Measurements from ENCODE around the gene PPARD.
"Not testable (repeated sequence)": the region's sequence is repeated elsewhere in the genome, so short reads cannot be mapped to it uniquely, and the experiment has no call there.

The PPARD gene

DNA sequence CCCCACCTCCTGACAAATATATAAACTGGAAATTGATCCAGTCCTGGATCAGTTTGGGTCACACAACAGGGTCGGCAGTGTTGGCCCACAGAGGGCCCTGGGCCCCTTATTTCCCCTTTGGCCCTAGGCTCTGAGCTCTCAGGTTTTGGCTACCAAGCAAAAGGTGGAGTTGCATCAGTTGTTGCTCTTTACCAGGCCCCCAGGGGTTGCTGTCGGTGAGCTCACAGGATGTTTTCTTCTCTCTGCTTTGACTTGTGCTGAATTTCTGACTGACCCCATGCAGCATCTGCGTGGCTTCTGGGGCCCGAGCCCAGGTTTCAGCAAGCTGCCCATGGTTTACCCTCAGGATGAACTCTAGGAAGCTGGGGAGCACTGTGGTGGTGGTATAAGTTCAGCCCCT, 44.6 kb downstream of the PPARD start:
- DNase-seq, result no peak

DNA sequence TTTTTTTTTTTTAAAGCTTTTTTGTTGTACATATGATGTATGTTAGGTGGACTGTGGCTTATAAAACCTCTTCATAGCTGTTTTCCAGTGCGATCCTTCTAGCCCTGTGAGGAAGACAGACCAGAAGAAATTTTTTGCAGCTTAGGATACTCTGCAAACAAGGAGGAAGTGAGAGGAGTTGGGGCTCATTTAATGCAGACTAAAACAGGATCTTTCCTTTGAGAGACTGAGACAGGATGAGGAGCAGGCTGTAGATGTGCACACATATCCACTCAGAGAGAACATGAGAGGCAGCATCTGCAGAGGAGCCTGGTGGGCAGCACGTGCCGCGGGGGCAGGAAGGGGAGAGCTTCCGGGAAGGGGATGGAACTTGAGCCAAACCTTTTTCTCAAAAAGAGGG, 45.7 kb downstream of the PPARD start:
- DNase-seq, result no peak

GRCh38 chr6:35388772-35389352, 46.5 kb downstream of the PPARD start:
- no peak for DNase-seq

DNA sequence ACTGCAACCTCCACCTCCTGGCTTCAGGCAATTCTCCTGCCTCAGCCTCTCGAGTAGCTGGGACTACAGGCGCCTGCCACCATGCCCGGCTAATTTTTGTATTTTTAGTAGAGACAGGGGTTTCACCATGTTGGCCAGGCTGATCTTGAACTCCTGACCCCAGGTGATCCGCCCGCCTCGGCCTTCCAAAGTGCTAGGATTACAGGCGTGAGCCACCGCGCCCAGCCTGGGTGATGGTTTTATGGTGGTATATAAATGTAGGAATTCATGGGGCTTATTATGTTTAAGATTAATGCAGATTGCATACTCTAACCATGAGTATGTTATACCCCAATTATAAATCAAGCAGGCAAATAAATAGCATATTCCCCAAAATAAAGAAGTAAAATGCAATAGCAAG, 47.0 kb downstream of the PPARD start:
- not testable (repeated sequence) for DNase-seq

DNA sequence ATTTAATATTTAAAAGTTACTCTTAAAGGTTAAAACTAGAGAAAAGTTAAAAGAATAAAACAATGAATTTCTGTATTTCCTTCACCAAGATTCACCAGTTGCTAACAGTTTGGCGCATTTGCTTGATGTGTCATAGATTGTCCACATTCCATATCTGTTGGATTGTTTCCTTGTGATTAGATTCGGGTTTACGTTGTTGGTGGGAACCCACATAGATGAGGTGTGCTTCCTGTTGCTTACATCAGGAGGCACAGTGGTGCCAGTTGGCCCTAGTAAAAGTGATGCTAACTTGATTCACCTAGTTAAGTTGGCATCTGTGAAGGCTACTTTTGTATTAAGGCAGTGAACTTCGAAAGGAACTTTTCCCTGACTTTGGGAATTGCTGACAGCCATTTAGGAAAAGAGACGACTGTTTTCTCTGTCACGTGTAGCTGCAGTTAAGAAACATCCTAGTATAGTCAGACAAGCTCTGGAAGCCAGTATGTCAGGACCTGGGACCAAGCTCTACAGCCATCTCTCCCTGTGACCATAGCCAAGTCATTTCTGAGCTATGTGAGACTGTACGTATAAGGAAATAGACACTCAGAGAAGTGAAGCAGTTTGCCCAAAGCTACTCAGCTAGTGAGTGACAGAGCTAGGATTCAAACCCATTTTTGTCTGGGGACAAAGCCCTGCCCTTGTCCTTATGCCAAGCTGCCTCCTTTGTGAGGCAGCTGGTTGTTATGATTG, 49.0 kb downstream of the PPARD start:
- DNase-seq, result no peak

GRCh38 chr6:35392111-35392702, 49.8 kb downstream of the PPARD start:
- no peak for DNase-seq

GRCh38 chr6:35392773-35393672, 50.7 kb downstream of the PPARD start:
- DNase-seq, result no peak

DNA sequence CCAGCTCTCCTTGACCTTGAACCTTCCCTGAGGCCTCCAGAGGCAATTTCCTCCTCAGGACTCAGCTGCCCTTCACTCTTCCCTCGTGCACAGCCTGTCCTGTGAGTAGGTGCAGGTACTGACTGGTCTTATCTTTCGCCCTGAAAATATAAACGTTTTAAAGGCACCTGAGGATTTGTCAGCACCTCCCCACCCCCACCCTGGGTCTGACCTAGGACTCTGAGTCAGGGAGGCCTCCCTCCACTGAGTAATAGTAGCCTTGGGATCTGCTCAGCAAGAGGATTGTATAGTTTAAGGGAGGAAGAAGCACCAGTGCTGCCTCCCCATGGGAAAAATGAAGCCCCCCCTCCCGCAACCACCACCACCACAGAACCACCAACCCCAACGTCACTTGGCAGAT, 54.6 kb downstream of the PPARD start:
- DNase-seq, result no peak

GRCh38 chr6:35397806-35398418, 55.6 kb downstream of the PPARD start:
- DNase-seq, result no peak

- DNase-seq, result no peak
These were observed 56.2 kb downstream of the PPARD start for GRCh38 chr6:35398526-35398925.

GRCh38 chr6:35400111-35400510, 57.8 kb downstream of the PPARD start:
- DNase-seq, result no peak

DNA sequence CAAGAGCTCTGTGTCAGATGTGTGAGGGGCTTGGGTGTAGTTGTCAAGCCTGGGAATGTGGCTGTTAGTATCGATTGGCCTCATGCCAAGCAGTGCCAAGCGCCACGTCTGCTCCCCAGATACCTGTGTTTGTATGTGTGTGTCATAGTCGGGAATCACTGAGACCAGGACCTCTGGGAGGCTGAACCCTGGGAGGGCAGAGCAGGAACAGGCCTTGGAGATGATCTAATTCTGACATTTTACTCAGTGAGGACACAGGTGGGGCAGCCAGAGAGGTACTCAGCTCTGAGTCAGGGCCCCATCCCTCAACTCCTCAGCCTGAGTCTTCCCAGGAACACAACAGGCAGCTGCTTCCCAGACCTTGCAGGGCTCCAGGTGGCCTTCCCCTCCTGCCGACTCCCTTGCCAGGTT, 58.5 kb downstream of the PPARD start:
- DNase-seq, result no peak

GRCh38 chr6:35401514-35401913, 59.2 kb downstream of the PPARD start:
- no peak for DNase-seq

DNA sequence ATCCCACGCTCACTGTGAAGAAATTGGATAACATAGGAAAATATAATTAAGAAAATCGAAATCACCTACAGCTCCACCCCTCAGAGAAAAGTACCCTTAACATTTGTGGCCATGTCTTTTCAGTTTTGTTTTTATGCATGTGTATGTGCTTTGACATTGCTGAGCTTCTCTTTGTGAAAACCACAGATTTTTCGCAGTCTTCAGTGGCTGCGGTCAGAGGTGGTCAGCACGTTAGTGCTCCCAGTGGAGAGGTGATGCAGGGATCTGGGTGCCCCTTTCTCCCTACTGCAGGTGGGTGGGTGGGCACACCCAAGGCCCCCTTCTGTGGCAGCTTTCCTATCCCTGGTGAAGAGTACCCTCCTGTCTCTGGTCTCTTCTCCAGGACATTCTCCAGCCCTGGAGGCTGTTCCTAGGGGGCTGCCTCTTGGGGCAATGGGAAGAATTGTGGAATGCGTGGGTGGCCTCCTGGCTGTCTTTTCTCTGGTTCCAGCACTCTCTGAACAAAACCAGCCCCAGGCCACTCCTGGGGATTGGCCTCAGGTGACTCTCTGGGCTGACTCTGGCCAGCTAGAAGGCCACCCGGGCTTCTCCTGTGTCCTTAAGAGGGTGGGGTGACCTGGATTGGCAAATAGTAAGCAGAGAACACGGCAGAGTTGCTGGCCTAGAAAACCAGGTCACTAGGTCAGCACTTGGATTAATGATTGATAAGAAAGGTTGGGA, 59.9 kb downstream of the PPARD start:
- no peak for DNase-seq

- no peak for DNase-seq
These were observed 60.5 kb downstream of the PPARD start for GRCh38 chr6:35402856-35403191.

DNA sequence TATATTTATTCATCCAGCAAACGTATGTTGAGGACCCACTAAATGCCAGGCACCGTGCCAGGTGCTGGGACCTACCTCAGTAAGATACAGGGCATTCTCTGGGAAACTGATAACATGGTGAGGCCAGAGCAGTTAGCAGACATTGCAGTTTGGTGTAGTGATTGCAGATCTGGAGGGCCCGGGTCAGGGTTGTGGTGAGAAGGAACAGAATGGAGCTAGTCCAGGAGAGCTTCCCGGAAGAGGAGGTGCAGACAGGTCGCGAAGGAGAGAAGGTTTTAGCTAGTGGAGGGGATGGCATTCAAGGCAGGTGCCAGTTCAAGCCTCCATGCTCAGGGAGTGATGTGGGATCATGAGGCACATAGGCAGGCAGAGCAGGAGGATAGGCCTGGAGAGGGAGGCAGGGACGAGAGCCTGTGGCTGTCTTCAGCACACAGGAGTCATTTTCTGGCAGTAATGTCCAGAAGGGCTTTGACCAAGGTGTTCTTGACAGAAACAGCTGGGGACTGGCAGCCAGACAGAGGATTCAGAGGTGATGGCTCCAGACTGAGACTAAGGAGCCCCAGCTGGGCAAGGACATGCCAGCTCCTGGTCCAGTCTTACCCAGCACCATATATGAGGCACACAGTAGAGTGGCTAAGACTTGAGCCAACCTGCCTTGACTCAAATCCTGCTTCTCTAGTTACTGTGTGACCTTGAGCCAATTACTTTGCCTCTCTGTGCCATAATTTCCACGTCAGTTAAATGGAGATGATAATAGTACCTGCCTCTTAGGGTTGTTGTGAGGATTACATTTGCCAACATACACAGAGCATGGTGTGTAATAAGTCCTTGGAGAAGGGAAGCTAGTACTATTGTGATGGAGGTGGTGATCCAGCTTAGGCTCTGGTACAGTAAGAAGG, 61.4 kb downstream of the PPARD start:
- no peak for DNase-seq

DNA sequence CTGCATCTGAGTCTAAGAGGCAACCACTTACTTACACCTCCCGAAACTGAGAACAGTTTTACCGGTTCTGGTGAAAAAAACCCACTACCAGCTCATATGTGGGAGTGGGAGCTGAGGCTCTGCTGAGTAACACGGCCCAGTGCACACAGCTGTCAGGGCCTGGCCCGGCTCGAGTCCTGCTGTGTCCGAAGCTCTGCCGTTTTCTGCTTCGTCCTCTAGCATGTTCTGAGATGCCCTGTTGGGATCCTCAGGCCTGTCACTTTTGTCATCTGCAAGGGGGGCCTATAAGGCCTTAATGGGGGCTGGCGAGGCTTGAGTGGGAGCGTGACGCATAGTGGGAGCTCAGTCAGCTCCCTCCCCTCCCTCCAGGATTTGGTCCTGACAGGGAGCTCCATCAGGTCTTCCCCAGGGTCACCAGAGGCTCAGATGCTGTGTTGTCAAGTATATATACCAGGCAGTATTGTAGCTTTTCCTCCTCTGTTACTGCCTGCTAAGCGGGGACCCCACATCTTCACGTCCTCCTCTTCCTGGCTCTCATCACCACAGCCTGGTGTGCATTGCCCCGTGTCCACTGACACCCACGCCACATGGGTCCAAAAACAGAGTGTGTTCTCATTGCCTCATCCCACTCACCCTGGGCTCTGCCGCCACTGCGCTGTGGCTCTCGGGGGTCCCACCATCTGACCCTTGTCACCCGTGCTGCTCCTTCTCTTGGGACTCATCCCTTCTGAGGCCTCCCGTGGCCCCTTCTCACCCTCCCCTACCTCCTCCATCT, 64.5 kb downstream of the PPARD start:
- DNase-seq, result no peak

- DNase-seq, result no peak
These were observed 66.9 kb downstream of the PPARD start for GRCh38 chr6:35409245-35409644.

- no peak for DNase-seq
These were observed 67.8 kb downstream of the PPARD start for GRCh38 chr6:35410131-35410530.

DNA sequence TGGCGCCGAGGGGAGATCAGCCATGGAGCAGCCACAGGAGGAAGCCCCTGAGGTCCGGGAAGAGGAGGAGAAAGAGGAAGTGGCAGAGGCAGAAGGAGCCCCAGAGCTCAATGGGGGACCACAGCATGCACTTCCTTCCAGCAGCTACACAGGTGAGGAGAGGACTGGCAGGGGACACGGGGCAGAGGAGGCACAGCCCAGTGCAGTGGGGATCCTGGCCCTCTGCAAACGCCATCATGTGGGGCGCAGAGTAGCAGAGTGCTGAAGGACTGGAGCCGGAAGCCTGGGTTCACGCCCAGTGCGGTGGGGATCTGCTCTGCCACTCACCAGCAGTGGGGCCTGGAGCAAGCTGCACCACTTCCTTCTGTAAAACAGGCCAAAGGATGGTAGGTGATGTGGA, 68.7 kb downstream of the PPARD start:
- DNase-seq, result no peak

DNA sequence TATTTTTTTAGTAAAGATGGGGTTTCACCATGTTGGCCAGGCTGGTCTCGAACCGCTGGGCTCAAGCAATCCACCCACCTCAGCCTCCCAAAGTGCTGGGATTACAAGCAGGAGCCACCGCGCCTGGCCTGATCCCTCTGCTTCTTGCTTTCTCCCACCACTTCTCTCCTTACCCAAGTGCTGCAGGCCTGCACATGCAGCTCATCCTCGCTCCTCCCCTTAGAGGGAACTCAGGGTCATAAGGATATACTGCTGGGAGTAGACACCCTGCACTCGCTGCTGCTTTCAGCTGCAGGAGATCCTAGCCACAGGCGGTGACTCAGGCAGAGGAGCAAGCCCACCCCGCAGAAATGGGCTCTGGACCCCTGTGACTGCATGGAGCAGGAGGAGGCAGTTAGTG, 69.7 kb downstream of the PPARD start:
- DNase-seq, result no peak

Measured in SIG-M5 (cell line).